Breast epithelium (tissue), 4 donors: ENCODE measurements around the gene TRIM15. TPM values are rescaled to one million over a fixed set of nuclear protein-coding genes. Genes with fewer than 3 reads are reported as not detected.
"Not testable (repeated sequence)": the region's sequence is repeated elsewhere in the genome, so short reads cannot be mapped to it uniquely, and the experiment has no call there.

Source experiments
- DNase-seq, 2 donors: peaks; one replicate each; pipeline ENCODE4 v3.0.0-alpha.2; 2019; ENCODE audit warnings: low spot score in 2 of 2
- H3K27ac ChIP-seq, 2 donors: fragments of 200-600 bp; sonication (generic) in 1 of 2; one replicate each; pipeline ENCODE4 v1.5.1; 2016 to 2019; ENCODE audit warnings: mild to moderate bottlenecking in 1 of 2
- H3K27me3 ChIP-seq, 2 donors: fragments of 200-600 bp; sonication (generic) in 1 of 2; one replicate each; pipeline versions ENCODE4 v1.5.1 to v1.6.0; 2017 to 2019; ENCODE audit warnings: control low read depth in 1 of 2, mild to moderate bottlenecking in 1 of 2
- H3K36me3 ChIP-seq: fragments of 200-600 bp; one replicate; pipeline ENCODE4 v1.5.1; 2019
- H3K4me1 ChIP-seq, 2 donors: fragments of 200-600 bp; sonication (generic); one replicate each; pipeline ENCODE4 v1.5.1; 2016 to 2019; ENCODE audit warnings: control low read depth in 1 of 2
- H3K4me3 ChIP-seq, 3 donors: fragments of 200-600 bp; sonication (generic); 1 replicate in 2 of 3; 2 replicates in 1 of 3; pipeline ENCODE4 v1.5.1; 2016 to 2019; ENCODE audit warnings: mild to moderate bottlenecking in 3 of 3, moderate library complexity in 2 of 3
- H3K9me3 ChIP-seq, 2 donors: fragments of 200-600 bp; sonication (generic) in 1 of 2; one replicate each; pipeline ENCODE4 v1.5.1; 2016 to 2019; ENCODE audit warnings: control low read depth in 1 of 2
- CTCF ChIP-seq, 3 donors: fragments of 450-650 bp; IDR thresholded peaks; one replicate each; pipeline ENCODE4 v1.5.1; 2016 to 2017; ENCODE audit warnings: antibody characterized with exemption in 3 of 3, mild to moderate bottlenecking in 3 of 3, moderate library complexity in 3 of 3
- POLR2A ChIP-seq: fragments of 450-650 bp; IDR thresholded peaks from one replicate; pipeline ENCODE4 v1.6.1; 2016; ENCODE audit warnings: antibody characterized with exemption, mild to moderate bottlenecking, moderate library complexity
- POLR2AphosphoS5 ChIP-seq, 3 donors: sonication (generic); formaldehyde crosslinking; IDR thresholded peaks; one replicate each; pipeline ENCODE4 v1.6.1; 2017; ENCODE audit warnings: antibody characterized with exemption in 3 of 3
- intact Hi-C: fragments of 100-400 bp; cut with DNase I; formaldehyde crosslinking; loops from one replicate; pipeline ENCODE4 v1.15.1; 2023; ENCODE audit warnings: low total_unique reads
- total RNA-seq, 3 donors: library from RNA; depleted of rRNA; stranded (reverse); fragments of >200 nt; gene quantifications; one replicate each; pipeline ENCODE4 v1.1.0, GENCODE V29; 2016

Gene TRIM15
- total RNA-seq: under 1 TPM in 1 of 3 donors, not detected in 2; 0.33 TPM

- Histone ChIP-seq H3K9me3 (no peaks in the 10 kb centered on the region), H3K27ac (no peak within 1 kb of the TSS), H3K36me3 (no peaks in the 10 kb centered on the region), H3K4me1 (no peaks in the 10 kb centered on the region), H3K4me3 (no peak within 1 kb of the TSS), H3K27me3 (peaks cover 0 to 27% of the 10 kb centered on the region in 2 donors)
- intact Hi-C loops: no loop called here
- DNase-seq: no peak
- TF ChIP-seq POLR2AphosphoS5 (IDR thresholded peaks at IDR 0.05) (no peak), POLR2A (no peak), CTCF (IDR thresholded peaks at IDR 0.05) (no peak)
These were observed at the start of gene TRIM15 for GRCh38 chr6:30163090-30163917. TRIM15 (plus strand) TSS chr6:30163546; CDS start chr6:30163685, 139 bp downstream.

- H3K36me3 ChIP-seq: no peaks in the 10 kb centered on the region
- intact Hi-C loops: no loop called here
- H3K27ac ChIP-seq: no peak overlapping the region
- H3K4me3 ChIP-seq: no peak overlapping the region
- peaks cover 0 to 35% of the 10 kb centered on the region in 2 donors for H3K27me3 ChIP-seq
- H3K9me3 ChIP-seq: no peaks in the 10 kb centered on the region
- TF ChIP-seq CTCF (IDR thresholded peaks at IDR 0.05) (no peak), POLR2A (no peak), POLR2AphosphoS5 (IDR thresholded peaks at IDR 0.05) (no peak)
- H3K4me1 ChIP-seq: no peaks in the 10 kb centered on the region
- no peak for DNase-seq
These were observed 49.5 kb upstream of the TRIM15 start for GRCh38 chr6:30113841-30114240.

GRCh38 chr6:30116724-30117123 lies 46.6 kb upstream of the TRIM15 start:
- H3K9me3 ChIP-seq: no peaks in the 10 kb centered on the region
- H3K27me3 ChIP-seq: peaks cover 0 to 17% of the 10 kb centered on the region in 2 donors
- H3K4me1 ChIP-seq: no peaks in the 10 kb centered on the region
- no peak overlapping the region for H3K27ac ChIP-seq
- intact Hi-C loops: no loop called here
- TF ChIP-seq POLR2A: no peak
- no peak for TF ChIP-seq CTCF (IDR thresholded peaks at IDR 0.05)
- TF ChIP-seq POLR2AphosphoS5 (IDR thresholded peaks at IDR 0.05): no peak
- no peak overlapping the region for H3K4me3 ChIP-seq
- DNase-seq: no peak
- H3K36me3 ChIP-seq: no peaks in the 10 kb centered on the region

GRCh38 chr6:30118691-30119090 lies 44.7 kb upstream of the TRIM15 start:
- intact Hi-C loops, H3K4me3 ChIP-seq, H3K9me3 ChIP-seq, H3K27me3 ChIP-seq, H3K27ac ChIP-seq, H3K36me3 ChIP-seq, H3K4me1 ChIP-seq, DNase-seq: not testable (repeated sequence)

- DNase-seq: no peak
- intact Hi-C loops: no loop called here
- no peak for TF ChIP-seq POLR2AphosphoS5 (IDR thresholded peaks at IDR 0.05)
- no peak for TF ChIP-seq POLR2A
- TF ChIP-seq CTCF (IDR thresholded peaks at IDR 0.05): no peak
- no peaks in the 10 kb centered on the region for H3K9me3 ChIP-seq
- no peak overlapping the region for H3K27ac ChIP-seq
- H3K4me3 ChIP-seq: no peak overlapping the region
- peaks cover 0 to 4% of the 10 kb centered on the region in 2 donors for H3K27me3 ChIP-seq
- H3K4me1 ChIP-seq: no peaks in the 10 kb centered on the region
- H3K36me3 ChIP-seq: no peaks in the 10 kb centered on the region
These were observed 41.6 kb upstream of the TRIM15 start for GRCh38 chr6:30121446-30122366.
